Astrocyte of the spinal cord (primary cell): Measurements from ENCODE around the gene ASB4.

Source experiments
- DNase-seq: peaks from one replicate; pipeline ENCODE4 v3.0.0; 2011; ENCODE audit warnings: low read depth, low spot score
- H3K4me3 ChIP-seq: 2 replicates; pipeline ENCODE4 v1.5.1; 2011; ENCODE audit warnings: low read depth, mild to moderate bottlenecking, low read length, moderate library complexity
- CTCF ChIP-seq: IDR thresholded peaks from 2 replicates; pipeline ENCODE4 v1.5.1; 2012; ENCODE audit warnings: low read depth, mild to moderate bottlenecking, low read length, inconsistent platforms
- in situ Hi-C: cut with HindIII; loops from 2 replicates; pipeline ENCODE4 v1.10.0; 2017; ENCODE audit warnings: low sequenced_read_pairs

ASB4 gene

GRCh38 chr7:95527033-95527775 is 41.5 kb downstream of the ASB4 start:
- peak; percentile 54 for DNase-seq
- in situ Hi-C loops = no loop called here
- no peak overlapping the region for H3K4me3 ChIP-seq
- peak; percentile 86 for TF ChIP-seq CTCF

- no peak for DNase-seq
- in situ Hi-C loops = no loop called here
- no peak overlapping the region for H3K4me3 ChIP-seq
- TF ChIP-seq CTCF = no peak
Measured at GRCh38 chr7:95527776-95528250, 42.1 kb downstream of the ASB4 start.

GRCh38 chr7:95529701-95530100 is 44.0 kb downstream of the ASB4 start:
- TF ChIP-seq CTCF = no peak
- in situ Hi-C loops = no loop called here
- H3K4me3 ChIP-seq = no peak overlapping the region
- no peak for DNase-seq

- H3K4me3 ChIP-seq = no peak overlapping the region
- in situ Hi-C loops = no loop called here
- DNase-seq = no peak
- no peak for TF ChIP-seq CTCF
Measured at GRCh38 chr7:95530881-95531280, 45.1 kb downstream of the ASB4 start.

GRCh38 chr7:95531605-95532219 is 46.0 kb downstream of the ASB4 start:
- no peak for DNase-seq
- H3K4me3 ChIP-seq = no peak overlapping the region
- no peak for TF ChIP-seq CTCF
- in situ Hi-C loops = no loop called here

- no peak for DNase-seq
- in situ Hi-C loops = no loop called here
- no peak overlapping the region for H3K4me3 ChIP-seq
- no peak for TF ChIP-seq CTCF
Measured at GRCh38 chr7:95534796-95535195, 49.1 kb downstream of the ASB4 start.
